Activated CD4-positive, alpha-beta T cell treated with anti-CD3 and anti-CD28 coated beads, Interleukin-2, Interleukin-6, amounts not matched to agents 100 ng/mL and 50 ng/mL, durations not matched to agents 16 hours and 8 hours (primary cell): Measurements from ENCODE around the gene MGAT5.

Source experiments
- DNase-seq: peaks from one replicate; pipeline ENCODE4 v3.0.0-alpha.2; 2020

MGAT5 gene

GRCh38 chr2:134253804-134254203 lies at the start of gene MGAT5:
Gene MGAT5, plus strand, starts transcription at chr2:134254072. Its CDS starts 332 bp downstream, at chr2:134254404.
- no peak for DNase-seq

GRCh38 chr2:134205087-134205486 lies 48.8 kb upstream of the MGAT5 start:
- no peak for DNase-seq

GRCh38 chr2:134206031-134206430 lies 47.8 kb upstream of the MGAT5 start:
- no peak for DNase-seq

GRCh38 chr2:134206573-134206972 lies 47.3 kb upstream of the MGAT5 start:
- peak; percentile 30 for DNase-seq

- peak; percentile 61 for DNase-seq
Measured at GRCh38 chr2:134207589-134208209, 46.2 kb upstream of the MGAT5 start.

GRCh38 chr2:134208825-134209224 lies 45.0 kb upstream of the MGAT5 start:
- no peak for DNase-seq

GRCh38 chr2:134212746-134213145 lies 41.1 kb upstream of the MGAT5 start:
- DNase-seq: no peak

- no peak for DNase-seq
Measured at GRCh38 chr2:134216152-134216829, 37.6 kb upstream of the MGAT5 start.

GRCh38 chr2:134217351-134217750 lies 36.5 kb upstream of the MGAT5 start:
- no peak for DNase-seq

- DNase-seq: peak; percentile 76
Measured at GRCh38 chr2:134217924-134218323, 35.9 kb upstream of the MGAT5 start.

GRCh38 chr2:134218414-134218813 lies 35.5 kb upstream of the MGAT5 start:
- no peak for DNase-seq

GRCh38 chr2:134218930-134219658 lies 34.8 kb upstream of the MGAT5 start:
- DNase-seq: peak; percentile 19

GRCh38 chr2:134220344-134220974 lies 33.4 kb upstream of the MGAT5 start:
- no peak for DNase-seq

GRCh38 chr2:134224005-134224404 lies 29.9 kb upstream of the MGAT5 start:
- DNase-seq: no peak

- no peak for DNase-seq
Measured at GRCh38 chr2:134225173-134225572, 28.7 kb upstream of the MGAT5 start.

- DNase-seq: no peak
Measured at GRCh38 chr2:134225841-134226240, 28.0 kb upstream of the MGAT5 start.

- no peak for DNase-seq
Measured at GRCh38 chr2:134226601-134227000, 27.3 kb upstream of the MGAT5 start.

GRCh38 chr2:134227666-134228065 lies 26.2 kb upstream of the MGAT5 start:
- DNase-seq: no peak

GRCh38 chr2:134228493-134228903 lies 25.4 kb upstream of the MGAT5 start:
- DNase-seq: peak; percentile 33

GRCh38 chr2:134229540-134229939 lies 24.3 kb upstream of the MGAT5 start:
- no peak for DNase-seq

GRCh38 chr2:134230885-134231284 lies 23.0 kb upstream of the MGAT5 start:
- no peak for DNase-seq

GRCh38 chr2:134231301-134231964 lies 22.4 kb upstream of the MGAT5 start:
- DNase-seq: no peak

GRCh38 chr2:134231965-134232340 lies 21.9 kb upstream of the MGAT5 start:
- DNase-seq: no peak
